ENCODE data around the gene FAM193B. TPM values are rescaled to one million over a fixed set of nuclear protein-coding genes. Genes with fewer than 3 reads are reported as not detected.

Gene FAM193B
- total RNA-seq, 1 experiment from 2014 or later, result 58.5 TPM

DNA sequence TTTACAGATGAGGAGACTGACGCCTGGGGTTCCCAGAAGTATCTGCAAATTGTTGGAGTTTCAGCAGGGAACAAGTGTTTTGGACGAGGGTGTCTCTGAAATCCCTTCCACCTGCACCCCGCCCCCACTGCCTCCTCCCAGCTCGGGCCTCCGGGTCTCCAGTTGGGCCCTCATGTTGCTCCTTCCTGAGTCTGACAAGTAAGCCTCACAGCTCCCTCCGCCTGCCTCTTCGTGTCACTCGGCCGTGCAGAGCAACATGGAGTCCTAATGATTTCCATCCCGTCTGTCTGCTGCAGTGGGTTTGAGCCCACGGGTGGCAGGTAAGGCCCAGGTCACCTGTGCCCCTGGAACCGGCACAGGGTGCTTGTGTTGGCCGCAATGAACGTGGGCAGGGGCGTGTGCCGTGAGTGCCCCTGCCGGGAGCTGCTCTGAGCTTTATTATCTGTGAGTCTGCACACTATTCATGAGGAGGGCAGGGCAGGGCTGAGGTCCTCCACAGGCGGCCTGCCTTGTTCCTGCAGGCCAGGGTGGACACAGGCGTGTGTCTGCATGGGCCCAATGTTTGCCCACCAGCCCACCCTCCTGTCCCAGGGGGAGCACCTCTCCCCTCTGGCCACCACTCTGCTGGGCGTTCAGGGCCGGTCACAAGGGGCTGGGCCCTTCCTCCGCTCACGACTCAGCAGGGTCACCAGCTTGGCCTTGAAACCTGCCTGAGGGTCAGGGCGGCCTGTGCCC is 50.8 kb downstream of the FAM193B start:
- no peaks in the 10 kb centered on the region for H3K27me3 ChIP-seq (ENCODE audit: control insufficient read depth, insufficient read depth, low read length)
- no peak for ATAC-seq
- no peaks in the 10 kb centered on the region for H3K36me3 ChIP-seq (ENCODE audit: control insufficient read depth, insufficient read depth, low read length)
- no peak overlapping the region for H3K4me3 ChIP-seq (ENCODE audit: low read depth in 2 of 2, low read length in 2 of 2)
- H3K9me3 ChIP-seq (ENCODE audit: control insufficient read depth, insufficient read depth, low read depth, low read length), result no peaks in the 10 kb centered on the region
- in situ Hi-C loops (cut with HindIII; ENCODE audit: low pct_unique_long_range_greater_than_20kb, low sequenced_read_pairs) (no loop called here), intact Hi-C loops (cut with micrococcal nuclease; ENCODE audit: unreplicated experiment) (no loop called here)
- H3K4me1 ChIP-seq (ENCODE audit: control insufficient read depth, insufficient read depth, low read length), result peaks cover 3% of the 10 kb centered on the region; the same call in 1 of the 2 replicates
- POLR2A ChIA-PET, result no interaction called here
- CTCF ChIA-PET, result interaction anchor here (0.7 kb wide), 1 partner anchor 126 kb away, joined by 4 read pairs; no protein-coding TSS in a partner anchor
- TF ChIP-seq, protein P1, sequence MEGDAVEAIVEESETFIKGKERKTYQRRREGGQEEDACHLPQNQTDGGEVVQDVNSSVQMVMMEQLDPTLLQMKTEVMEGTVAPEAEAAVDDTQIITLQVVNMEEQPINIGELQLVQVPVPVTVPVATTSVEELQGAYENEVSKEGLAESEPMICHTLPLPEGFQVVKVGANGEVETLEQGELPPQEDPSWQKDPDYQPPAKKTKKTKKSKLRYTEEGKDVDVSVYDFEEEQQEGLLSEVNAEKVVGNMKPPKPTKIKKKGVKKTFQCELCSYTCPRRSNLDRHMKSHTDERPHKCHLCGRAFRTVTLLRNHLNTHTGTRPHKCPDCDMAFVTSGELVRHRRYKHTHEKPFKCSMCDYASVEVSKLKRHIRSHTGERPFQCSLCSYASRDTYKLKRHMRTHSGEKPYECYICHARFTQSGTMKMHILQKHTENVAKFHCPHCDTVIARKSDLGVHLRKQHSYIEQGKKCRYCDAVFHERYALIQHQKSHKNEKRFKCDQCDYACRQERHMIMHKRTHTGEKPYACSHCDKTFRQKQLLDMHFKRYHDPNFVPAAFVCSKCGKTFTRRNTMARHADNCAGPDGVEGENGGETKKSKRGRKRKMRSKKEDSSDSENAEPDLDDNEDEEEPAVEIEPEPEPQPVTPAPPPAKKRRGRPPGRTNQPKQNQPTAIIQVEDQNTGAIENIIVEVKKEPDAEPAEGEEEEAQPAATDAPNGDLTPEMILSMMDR (IDR thresholded peaks at IDR 0.05), result no peak
- TF ChIP-seq SIN3A (IDR thresholded peaks at IDR 0.05; ENCODE audit: borderline replicate concordance, insufficient read depth, low read depth, low read length) (no peak), POLR2AphosphoS5 (IDR thresholded peaks at IDR 0.05; ENCODE audit: low read depth, low read length) (no peak), TCF7L2 (IDR thresholded peaks at IDR 0.05; ENCODE audit: low read depth, low read length) (no peak)
- TF ChIP-seq, protein P2, sequence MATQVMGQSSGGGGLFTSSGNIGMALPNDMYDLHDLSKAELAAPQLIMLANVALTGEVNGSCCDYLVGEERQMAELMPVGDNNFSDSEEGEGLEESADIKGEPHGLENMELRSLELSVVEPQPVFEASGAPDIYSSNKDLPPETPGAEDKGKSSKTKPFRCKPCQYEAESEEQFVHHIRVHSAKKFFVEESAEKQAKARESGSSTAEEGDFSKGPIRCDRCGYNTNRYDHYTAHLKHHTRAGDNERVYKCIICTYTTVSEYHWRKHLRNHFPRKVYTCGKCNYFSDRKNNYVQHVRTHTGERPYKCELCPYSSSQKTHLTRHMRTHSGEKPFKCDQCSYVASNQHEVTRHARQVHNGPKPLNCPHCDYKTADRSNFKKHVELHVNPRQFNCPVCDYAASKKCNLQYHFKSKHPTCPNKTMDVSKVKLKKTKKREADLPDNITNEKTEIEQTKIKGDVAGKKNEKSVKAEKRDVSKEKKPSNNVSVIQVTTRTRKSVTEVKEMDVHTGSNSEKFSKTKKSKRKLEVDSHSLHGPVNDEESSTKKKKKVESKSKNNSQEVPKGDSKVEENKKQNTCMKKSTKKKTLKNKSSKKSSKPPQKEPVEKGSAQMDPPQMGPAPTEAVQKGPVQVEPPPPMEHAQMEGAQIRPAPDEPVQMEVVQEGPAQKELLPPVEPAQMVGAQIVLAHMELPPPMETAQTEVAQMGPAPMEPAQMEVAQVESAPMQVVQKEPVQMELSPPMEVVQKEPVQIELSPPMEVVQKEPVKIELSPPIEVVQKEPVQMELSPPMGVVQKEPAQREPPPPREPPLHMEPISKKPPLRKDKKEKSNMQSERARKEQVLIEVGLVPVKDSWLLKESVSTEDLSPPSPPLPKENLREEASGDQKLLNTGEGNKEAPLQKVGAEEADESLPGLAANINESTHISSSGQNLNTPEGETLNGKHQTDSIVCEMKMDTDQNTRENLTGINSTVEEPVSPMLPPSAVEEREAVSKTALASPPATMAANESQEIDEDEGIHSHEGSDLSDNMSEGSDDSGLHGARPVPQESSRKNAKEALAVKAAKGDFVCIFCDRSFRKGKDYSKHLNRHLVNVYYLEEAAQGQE (IDR thresholded peaks at IDR 0.05; ENCODE audit: insufficient read depth in 1 of 2, low read depth in 2 of 2, low read length in 1 of 2), result no peak
- BruUV-seq (replicated peaks), result no TSS peak
- no peak for DNase-seq (ENCODE audit: low read depth, low spot score)
- H3K27ac ChIP-seq (ENCODE audit: low read length), result no peak overlapping the region

DNA sequence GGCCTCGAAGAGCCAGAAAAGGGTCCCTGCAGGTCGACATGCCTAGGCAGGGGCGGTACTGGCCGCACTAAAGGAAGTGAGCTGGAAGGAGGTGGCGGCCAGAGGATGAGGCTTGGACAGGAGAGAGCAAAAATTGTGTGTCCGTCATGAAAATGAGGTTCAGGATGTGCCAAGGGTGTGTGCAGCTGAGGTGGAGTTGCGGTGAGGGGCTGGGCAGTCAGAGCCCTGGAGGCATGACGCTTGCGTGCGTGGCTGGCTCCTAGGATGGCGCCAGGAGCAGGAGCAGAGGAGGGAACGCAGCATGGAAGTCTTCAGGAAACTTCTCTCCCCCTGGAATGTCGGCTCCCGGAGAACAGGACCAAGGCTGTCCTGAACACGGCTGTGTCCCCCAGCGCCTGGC is 51.5 kb downstream of the FAM193B start:
- H3K27ac ChIP-seq (ENCODE audit: low read length), result no peak overlapping the region
- POLR2A ChIA-PET, result no interaction called here
- H3K4me1 ChIP-seq (ENCODE audit: control insufficient read depth, insufficient read depth, low read length), result peaks cover 3% of the 10 kb centered on the region; the same call in 1 of the 2 replicates
- intact Hi-C loops (cut with micrococcal nuclease; ENCODE audit: unreplicated experiment) (no loop called here), in situ Hi-C loops (cut with HindIII; ENCODE audit: low pct_unique_long_range_greater_than_20kb, low sequenced_read_pairs) (no loop called here)
- TF ChIP-seq POLR2AphosphoS5 (IDR thresholded peaks at IDR 0.05; ENCODE audit: low read depth, low read length) (no peak), SIN3A (IDR thresholded peaks at IDR 0.05; ENCODE audit: borderline replicate concordance, insufficient read depth, low read depth, low read length) (no peak), TCF7L2 (IDR thresholded peaks at IDR 0.05; ENCODE audit: low read depth, low read length) (no peak)
- TF ChIP-seq, protein P2 (IDR thresholded peaks at IDR 0.05; ENCODE audit: insufficient read depth in 1 of 2, low read depth in 2 of 2, low read length in 1 of 2), result no peak
- TF ChIP-seq, protein P1 (IDR thresholded peaks at IDR 0.05), result no peak
- H3K4me3 ChIP-seq (ENCODE audit: low read depth in 2 of 2, low read length in 2 of 2), result no peak overlapping the region
- no peak for ATAC-seq
- no peaks in the 10 kb centered on the region for H3K36me3 ChIP-seq (ENCODE audit: control insufficient read depth, insufficient read depth, low read length)
- CTCF ChIA-PET, result interaction anchor here (0.7 kb wide), 1 partner anchor 125 kb away, joined by 4 read pairs; no protein-coding TSS in a partner anchor
- no peaks in the 10 kb centered on the region for H3K9me3 ChIP-seq (ENCODE audit: control insufficient read depth, insufficient read depth, low read depth, low read length)
- no TSS peak for BruUV-seq (replicated peaks)
- H3K27me3 ChIP-seq (ENCODE audit: control insufficient read depth, insufficient read depth, low read length), result no peaks in the 10 kb centered on the region
- DNase-seq (ENCODE audit: low read depth, low spot score), result no peak

All from Panc1 (cell line).